Thyroid gland (tissue), 4 donors: ENCODE data around the gene COL6A2. TPM values are rescaled to one million over a fixed set of nuclear protein-coding genes. Genes with fewer than 3 reads are reported as not detected.

Experiments used
- DNase-seq, 2 donors: peaks; one replicate each; pipeline ENCODE4 v3.0.0-alpha.2; 2019
- H3K27ac ChIP-seq, 3 donors: fragments of 200-600 bp; sonication (generic); 1 replicate in 2 of 3; 2 replicates in 1 of 3; pipeline ENCODE4 v1.5.1; 2016 to 2019; ENCODE audit warnings: mild to moderate bottlenecking in 1 of 3, moderate library complexity in 1 of 3
- H3K27me3 ChIP-seq: fragments of 200-600 bp; sonication (generic); one replicate; pipeline ENCODE4 v1.5.1; 2019
- H3K36me3 ChIP-seq, 2 donors: fragments of 200-600 bp; sonication (generic); one replicate each; pipeline ENCODE4 v1.5.1; 2016 to 2019
- H3K4me1 ChIP-seq, 2 donors: fragments of 200-600 bp; sonication (generic); one replicate each; pipeline ENCODE4 v1.5.1; 2017 to 2019
- H3K4me3 ChIP-seq, 3 donors: fragments of 200-600 bp; sonication (generic); replicated peaks in 1 of 3; 1 replicate in 2 of 3; 2 replicates in 1 of 3; pipeline ENCODE4 v1.5.1; 2016; ENCODE audit warnings: mild to moderate bottlenecking in 1 of 3
- H3K9me3 ChIP-seq: fragments of 200-600 bp; sonication (generic); one replicate; pipeline ENCODE4 v1.5.1; 2017
- POLR2A ChIP-seq, 2 donors: fragments of 450-650 bp; IDR thresholded peaks; one replicate each; pipeline ENCODE4 v1.6.1; 2017; ENCODE audit warnings: antibody characterized with exemption in 2 of 2, mild to moderate bottlenecking in 2 of 2, moderate library complexity in 1 of 2
- WGBS, 2 donors: methylation state at CpG; one replicate each; pipeline ENCODE4 v1.1.5; 2017; 5-methylcytosine and 5-hydroxymethylcytosine counted together
- intact Hi-C: fragments of 100-400 bp; cut with DNase I; formaldehyde crosslinking; loops from one replicate; pipeline ENCODE4 v1.15.1; 2023
- total RNA-seq, 4 donors: library from RNA; depleted of rRNA; stranded (reverse); fragments of >200 nt; gene quantifications; one replicate each; pipeline ENCODE4 v1.2.3, GENCODE V29; 2016
- TF ChIP-seq, protein P1 (sequence below), 6 experiments: fragments of 200-600 bp in 3 of 6; fragments of 450-650 bp in 3 of 6; sonication (generic) in 3 of 6; IDR thresholded peaks; one replicate each; pipeline ENCODE4 v1.5.1; 2016 to 2019; ENCODE audit warnings: antibody characterized with exemption in 6 of 6, mild to moderate bottlenecking in 2 of 6, inconsistent platforms in 1 of 6, moderate library complexity in 1 of 6

COL6A2 gene
- total RNA-seq, 4 donors from 2014 or later, result 79.4 to 191 (median 172) TPM

- intact Hi-C loops, result no loop called here
- DNase-seq, result peak in 1 of 2 donors; percentile 28
- TF ChIP-seq POLR2A (IDR thresholded peaks at IDR 0.05), result peak in 1 of 2 donors; percentile 21
- TF ChIP-seq, protein P1, sequence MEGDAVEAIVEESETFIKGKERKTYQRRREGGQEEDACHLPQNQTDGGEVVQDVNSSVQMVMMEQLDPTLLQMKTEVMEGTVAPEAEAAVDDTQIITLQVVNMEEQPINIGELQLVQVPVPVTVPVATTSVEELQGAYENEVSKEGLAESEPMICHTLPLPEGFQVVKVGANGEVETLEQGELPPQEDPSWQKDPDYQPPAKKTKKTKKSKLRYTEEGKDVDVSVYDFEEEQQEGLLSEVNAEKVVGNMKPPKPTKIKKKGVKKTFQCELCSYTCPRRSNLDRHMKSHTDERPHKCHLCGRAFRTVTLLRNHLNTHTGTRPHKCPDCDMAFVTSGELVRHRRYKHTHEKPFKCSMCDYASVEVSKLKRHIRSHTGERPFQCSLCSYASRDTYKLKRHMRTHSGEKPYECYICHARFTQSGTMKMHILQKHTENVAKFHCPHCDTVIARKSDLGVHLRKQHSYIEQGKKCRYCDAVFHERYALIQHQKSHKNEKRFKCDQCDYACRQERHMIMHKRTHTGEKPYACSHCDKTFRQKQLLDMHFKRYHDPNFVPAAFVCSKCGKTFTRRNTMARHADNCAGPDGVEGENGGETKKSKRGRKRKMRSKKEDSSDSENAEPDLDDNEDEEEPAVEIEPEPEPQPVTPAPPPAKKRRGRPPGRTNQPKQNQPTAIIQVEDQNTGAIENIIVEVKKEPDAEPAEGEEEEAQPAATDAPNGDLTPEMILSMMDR (IDR thresholded peaks at IDR 0.05), result no peak
Observed at GRCh38 chr21:46092026-46092764, 5.7 kb upstream of the COL6A2 start.

GRCh38 chr21:46092811-46093667 is 4.9 kb upstream of the COL6A2 start:
- WGBS, 2 donors, result 81 to 86% methylated on average over 7 to 10 of the region's 11 CpGs
- DNase-seq, result no peak
- no peaks in the 10 kb centered on the region for H3K27me3 ChIP-seq
- H3K36me3 ChIP-seq, result no peaks in the 10 kb centered on the region
- H3K9me3 ChIP-seq, result no peaks in the 10 kb centered on the region
- TF ChIP-seq POLR2A (IDR thresholded peaks at IDR 0.05), result no peak
- TF ChIP-seq, protein P1 (IDR thresholded peaks at IDR 0.05), result no peak
- intact Hi-C loops, result no loop called here
- no peak overlapping the region for H3K4me3 ChIP-seq
- H3K4me1 ChIP-seq, result peaks cover 0 to 9% of the 10 kb centered on the region in 2 donors
- peak overlapping the region in 2 of 3 donors; percentile 32 to 38 for H3K27ac ChIP-seq

More at GRCh38 chr21:46092026-46092764, 5.7 kb upstream of the COL6A2 start:
- Histone ChIP-seq H3K4me1 (peaks cover 0 to 5% of the 10 kb centered on the region in 2 donors), H3K36me3 (no peaks in the 10 kb centered on the region), H3K27ac (peak overlapping the region; percentile 52 to 62 (median 57)), H3K27me3 (no peaks in the 10 kb centered on the region), H3K9me3 (no peaks in the 10 kb centered on the region), H3K4me3 (no peak overlapping the region)
- WGBS, 2 donors, result 75 to 79% methylated on average over 19 to 20 of the region's 23 CpGs

DNA sequence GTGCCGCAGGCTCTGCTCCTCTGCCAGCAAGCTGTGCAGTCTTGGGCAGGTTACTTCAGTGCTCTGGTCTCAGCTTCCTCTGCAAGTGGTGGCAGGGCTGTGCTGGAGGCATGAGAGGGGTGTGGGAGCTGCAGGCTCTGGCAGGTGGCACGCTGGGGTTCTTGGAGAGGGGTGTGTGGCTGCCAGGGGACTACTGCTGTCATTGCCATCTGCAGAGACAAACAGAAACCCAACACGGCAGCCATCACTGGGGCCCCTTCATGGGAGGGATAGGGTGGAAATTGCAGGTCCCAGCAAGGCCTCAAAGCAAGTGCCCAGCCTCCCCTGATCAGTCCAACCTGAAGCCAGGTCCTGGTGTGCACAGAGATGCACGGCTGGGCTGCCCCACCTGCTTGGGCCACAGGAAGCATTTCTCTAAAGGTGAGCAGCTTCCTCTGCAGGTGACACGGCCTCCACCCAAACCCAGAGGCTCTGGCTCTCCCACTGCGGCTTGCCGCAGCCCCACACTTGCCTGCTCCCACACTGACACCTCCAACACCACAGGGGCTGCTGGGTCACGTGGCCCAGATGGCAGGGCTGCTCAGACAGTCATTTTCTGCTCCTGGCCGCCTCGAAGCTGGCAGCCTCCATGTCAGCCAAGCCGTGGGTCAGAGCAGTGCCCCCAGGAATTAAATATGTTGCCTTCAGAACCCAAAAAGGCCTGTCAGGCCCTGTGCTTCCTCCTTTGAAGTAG is 4.1 kb upstream of the COL6A2 start:
- TF ChIP-seq POLR2A (IDR thresholded peaks at IDR 0.05), result no peak
- TF ChIP-seq, protein P1 (IDR thresholded peaks at IDR 0.05), result no peak
- Histone ChIP-seq H3K4me3 (no peak overlapping the region), H3K27me3 (no peaks in the 10 kb centered on the region), H3K4me1 (peaks cover 0 to 14% of the 10 kb centered on the region in 2 donors), H3K27ac (no peak overlapping the region), H3K36me3 (no peaks in the 10 kb centered on the region), H3K9me3 (no peaks in the 10 kb centered on the region)
- no peak for DNase-seq
- WGBS, 2 donors, result 84 to 85% methylated on average over 8 to 9 of the region's 11 CpGs
- intact Hi-C loops, result no loop called here

- no peaks in the 10 kb centered on the region for H3K36me3 ChIP-seq
- TF ChIP-seq, protein P1 (IDR thresholded peaks at IDR 0.05), result no peak
- no peak for TF ChIP-seq POLR2A (IDR thresholded peaks at IDR 0.05)
- no peak overlapping the region for H3K27ac ChIP-seq
- DNase-seq, result no peak
- H3K4me1 ChIP-seq, result peaks cover 0 to 14% of the 10 kb centered on the region in 2 donors
- H3K4me3 ChIP-seq, result no peak overlapping the region
- intact Hi-C loops, result no loop called here
- H3K27me3 ChIP-seq, result no peaks in the 10 kb centered on the region
- no peaks in the 10 kb centered on the region for H3K9me3 ChIP-seq
- 85% methylated on average over 14 of the region's 14 CpGs for WGBS, 2 donors
Observed at GRCh38 chr21:46094401-46095082, 3.4 kb upstream of the COL6A2 start.
